ENCODE results near the gene NOC4L. TPM values are rescaled to one million over a fixed set of nuclear protein-coding genes. Genes with fewer than 3 reads are reported as not detected.

Gene NOC4L
- total and polyA plus RNA-seq, 11 donors: 7.9 to 21.1 (median 10.3) TPM

GRCh38 chr12:132116709-132117557 lies 27.3 kb upstream of the NOC4L start:
- no peak for DNase-seq
- 97 to 99% (median 97%) methylated on average over 54 to 58 of the region's 58 CpGs for WGBS, 4 donors
- Histone ChIP-seq H3K27me3 (no peaks in the 10 kb centered on the region), H3K4me3 (no peak overlapping the region), H3K4me1 (no peaks in the 10 kb centered on the region), H3K27ac (no peak overlapping the region), H3K36me3 (peaks cover 0 to 80% (median 66%) of the 10 kb centered on the region in 9 donors), H3K9me3 (no peaks in the 10 kb centered on the region)
- TF ChIP-seq CTCF (IDR thresholded peaks at IDR 0.05): no peak
- TF ChIP-seq POLR2A (IDR thresholded peaks at IDR 0.05): no peak
- intact Hi-C loops (cut with DNase I): no loop called here
- ATAC-seq: peak in 1 of 4 donors; percentile 41

- ATAC-seq (peak in 2 of 4 donors; percentile 9 to 24), DNase-seq (no peak)
- Histone ChIP-seq H3K4me3 (no peak overlapping the region), H3K9me3 (no peaks in the 10 kb centered on the region), H3K27me3 (no peaks in the 10 kb centered on the region), H3K27ac (no peak overlapping the region), H3K36me3 (peaks cover 0 to 80% (median 66%) of the 10 kb centered on the region in 9 donors), H3K4me1 (no peaks in the 10 kb centered on the region)
- no peak for TF ChIP-seq POLR2A (IDR thresholded peaks at IDR 0.05)
- TF ChIP-seq CTCF (IDR thresholded peaks at IDR 0.05): no peak
- intact Hi-C loops (cut with DNase I): no loop called here
- WGBS, 4 donors: 93 to 98% (median 96%) methylated on average over 7 to 10 of the region's 10 CpGs
These were observed 26.7 kb upstream of the NOC4L start for GRCh38 chr12:132117558-132117875.

- no peak for ATAC-seq
- H3K36me3 ChIP-seq: peaks cover 0 to 84% (median 66%) of the 10 kb centered on the region in 9 donors
- intact Hi-C loops (cut with DNase I): no loop called here
These were observed 25.4 kb upstream of the NOC4L start for GRCh38 chr12:132118876-132119275.

More at GRCh38 chr12:132118876-132119275, 25.4 kb upstream of the NOC4L start:
- Histone ChIP-seq H3K4me1 (no peaks in the 10 kb centered on the region), H3K9me3 (no peaks in the 10 kb centered on the region), H3K4me3 (no peak overlapping the region), H3K27ac (no peak overlapping the region), H3K27me3 (no peaks in the 10 kb centered on the region)
- DNase-seq: no peak
- WGBS, 4 donors: 89 to 94% (median 93%) methylated on average over 11 to 22 of the region's 22 CpGs
- no peak for TF ChIP-seq POLR2A (IDR thresholded peaks at IDR 0.05)
- TF ChIP-seq CTCF (IDR thresholded peaks at IDR 0.05): no peak
